H1 (cell line): ENCODE data around the gene CHPT1. TPM values are rescaled to one million over a fixed set of nuclear protein-coding genes. Genes with fewer than 3 reads are reported as not detected.

Source experiments
- CTCF ChIA-PET: fragments of 300-600 bp; sonication (Branson Sonifier 250); formaldehyde crosslinking; loops from one replicate; lab custom pipeline; 2021; ENCODE audit not compliant: partially characterized antibody; lab: Charles Lee
- POLR2A ChIA-PET: fragments of 300-600 bp; sonication (Branson Sonifier 250); formaldehyde crosslinking; loops from one replicate; lab custom pipeline; 2021; ENCODE audit warnings: inconsistent platforms; ENCODE audit not compliant: partially characterized antibody; lab: Charles Lee
- DNase-seq, 2 experiments: peaks; one replicate each; pipeline versions ENCODE4 v3.0.0 to v3.0.0-alpha.2; 2010 to 2022; ENCODE audit warnings: low spot score in 2 of 2, low read depth in 1 of 2, mixed read lengths in 1 of 2
- FAIRE-seq: peaks from 2 replicates; lab custom pipeline; 2011; peaks lifted over from hg19 to GRCh38; lab: Jason Lieb, UNC
- H2AFZ ChIP-seq: 2 replicates; pipeline ENCODE4 v1.8.1; 2012; ENCODE audit warnings: low read length, inconsistent platforms
- H2AK5ac ChIP-seq: 2 replicates; pipeline ENCODE4 v1.6.1; 2013; ENCODE audit warnings: low read depth, low read length
- H2BK120ac ChIP-seq: replicated peaks from 2 replicates; pipeline ENCODE3; 2013; ENCODE audit warnings: low read depth, low read length, inconsistent platforms
- H2BK12ac ChIP-seq: 2 replicates; pipeline ENCODE4 v1.6.1; 2013; ENCODE audit warnings: low read depth, low read length
- H2BK15ac ChIP-seq: 2 replicates; pipeline ENCODE4 v1.6.1; 2013; ENCODE audit warnings: low read length
- H2BK20ac ChIP-seq: 2 replicates; pipeline ENCODE4 v1.6.1; 2013; ENCODE audit warnings: low read length
- H2BK5ac ChIP-seq: 2 replicates; pipeline ENCODE4 v1.6.1; 2013; ENCODE audit warnings: low read depth, low read length
- H3K14ac ChIP-seq: 2 replicates; pipeline ENCODE4 v1.6.1; 2013; ENCODE audit warnings: inconsistent platforms; ENCODE audit not compliant: insufficient read length
- H3K18ac ChIP-seq: 2 replicates; pipeline ENCODE4 v1.6.1; 2013; ENCODE audit warnings: low read length; ENCODE audit errors: extremely low read depth
- H3K23ac ChIP-seq: 2 replicates; pipeline ENCODE4 v1.6.1; 2013; ENCODE audit warnings: inconsistent platforms; ENCODE audit not compliant: insufficient read length
- H3K23me2 ChIP-seq: 2 replicates; pipeline ENCODE4 v1.6.1; 2013; ENCODE audit warnings: low read depth, low read length
- H3K27ac ChIP-seq: 2 replicates; pipeline ENCODE4 v1.6.1; 2011; ENCODE audit warnings: low read depth, low read length, inconsistent platforms
- H3K27me3 ChIP-seq, 4 experiments: replicated peaks in 1 of 4; 1 replicate in 1 of 4; 2 replicates in 3 of 4; pipeline versions ENCODE4 v1.6.1 to v1.8.1; 2011 to 2013; ENCODE audit warnings: low read length in 3 of 4, mild to moderate bottlenecking in 3 of 4, inconsistent platforms in 2 of 4, mixed read lengths in 2 of 4, moderate library complexity in 1 of 4; ENCODE audit not compliant: control insufficient read depth in 3 of 4, insufficient read depth in 3 of 4; ENCODE audit errors: extremely low read depth in 1 of 4
- H3K36me3 ChIP-seq, 4 experiments: 2 replicates each; pipeline versions ENCODE4 v1.6.1 to v1.8.1; 2011 to 2013; ENCODE audit warnings: mild to moderate bottlenecking in 4 of 4, low read length in 3 of 4, moderate library complexity in 2 of 4, control low read depth in 1 of 4, inconsistent platforms in 1 of 4; ENCODE audit not compliant: insufficient read depth in 4 of 4, control insufficient read depth in 2 of 4
- H3K4ac ChIP-seq: replicated peaks from 2 replicates; pipeline ENCODE3; 2013; ENCODE audit warnings: low read length, low read depth, mixed read lengths, inconsistent platforms; ENCODE audit not compliant: insufficient read length
- H3K4me1 ChIP-seq, 4 experiments: replicated peaks in 1 of 4; 1 replicate in 1 of 4; 2 replicates in 3 of 4; pipeline versions ENCODE4 v1.6.1 to v1.8.1; 2011 to 2013; ENCODE audit warnings: low read length in 3 of 4, inconsistent platforms in 2 of 4, mixed read lengths in 1 of 4; ENCODE audit not compliant: insufficient read depth in 4 of 4, control insufficient read depth in 3 of 4
- H3K4me2 ChIP-seq, 2 experiments: 2 replicates each; pipeline versions ENCODE4 v1.6.1 to v1.8.1; 2011 to 2013; ENCODE audit warnings: low read depth in 2 of 2, low read length in 2 of 2, control low read depth in 1 of 2, inconsistent platforms in 1 of 2, mild to moderate bottlenecking in 1 of 2; ENCODE audit not compliant: insufficient read depth in 1 of 2
- H3K4me3 ChIP-seq, 4 experiments: fragments of 200-600, 300-600 bp in 1 of 4; sonication (generic), shearing (Covaris generic), sonication (Bioruptor Twin) in 1 of 4; 2 replicates each; pipeline versions ENCODE4 v1.5.1 to v1.8.1; 2011 to 2016; ENCODE audit warnings: low read length in 4 of 4, low read depth in 3 of 4, control low read depth in 2 of 4, inconsistent platforms in 2 of 4, mild to moderate bottlenecking in 2 of 4, mixed read lengths in 1 of 4, moderate library complexity in 1 of 4; ENCODE audit not compliant: insufficient read depth in 2 of 4; ENCODE audit errors: extremely low read depth in 1 of 4
- H3K56ac ChIP-seq: replicated peaks from 2 replicates; pipeline ENCODE3; 2013; ENCODE audit warnings: low read depth, mild to moderate bottlenecking, mixed read lengths, low read length, inconsistent platforms; ENCODE audit not compliant: insufficient read length
- H3K79me1 ChIP-seq: 2 replicates; pipeline ENCODE4 v1.6.1; 2013; ENCODE audit warnings: low read depth, low read length, control low read depth
- H3K79me2 ChIP-seq, 2 experiments: 2 replicates each; pipeline versions ENCODE4 v1.6.1 to v1.8.1; 2012 to 2013; ENCODE audit warnings: low read length in 2 of 2, mild to moderate bottlenecking in 2 of 2, inconsistent platforms in 1 of 2; ENCODE audit not compliant: insufficient read depth in 2 of 2, control insufficient read depth in 1 of 2
- H3K9ac ChIP-seq, 4 experiments: replicated peaks in 1 of 4; 1 replicate in 1 of 4; 2 replicates in 3 of 4; pipeline versions ENCODE4 v1.6.1 to v1.8.1; 2011 to 2013; ENCODE audit warnings: low read depth in 3 of 4, low read length in 3 of 4, control low read depth in 2 of 4, mild to moderate bottlenecking in 2 of 4, moderate library complexity in 2 of 4, inconsistent platforms in 1 of 4; ENCODE audit errors: extremely low read depth in 1 of 4
- H3K9me3 ChIP-seq, 2 experiments: 2 replicates each; pipeline versions ENCODE4 v1.6.1 to v1.8.1; 2012 to 2013; ENCODE audit warnings: mild to moderate bottlenecking in 2 of 2, moderate library complexity in 2 of 2, control low read depth in 1 of 2, inconsistent platforms in 1 of 2, low read depth in 1 of 2, low read length in 1 of 2, mixed read lengths in 1 of 2; ENCODE audit not compliant: insufficient read depth in 2 of 2
- H4K20me1 ChIP-seq, 2 experiments: replicated peaks in 1 of 2; 2 replicates each; pipeline versions ENCODE3 to v1.8.1; 2011 to 2013; ENCODE audit warnings: inconsistent platforms in 2 of 2, low read length in 2 of 2, mild to moderate bottlenecking in 1 of 2; ENCODE audit not compliant: insufficient read depth in 2 of 2, control insufficient read depth in 1 of 2
- H4K5ac ChIP-seq: 2 replicates; pipeline ENCODE4 v1.6.1; 2013; ENCODE audit warnings: low read length, low read depth, mixed read lengths, inconsistent platforms; ENCODE audit not compliant: insufficient read length
- H4K8ac ChIP-seq: 2 replicates; pipeline ENCODE4 v1.8.0; 2013; ENCODE audit warnings: mild to moderate bottlenecking, moderate library complexity, low read length, inconsistent platforms; ENCODE audit not compliant: insufficient read depth; ENCODE audit errors: extremely low read depth
- H4K91ac ChIP-seq: replicated peaks from 2 replicates; pipeline ENCODE3; 2013; ENCODE audit warnings: low read length, mixed read lengths, inconsistent platforms; ENCODE audit not compliant: insufficient read length
- BRCA1 ChIP-seq: IDR thresholded peaks from 2 replicates; pipeline ENCODE4 v1.6.1; 2012; ENCODE audit warnings: low read depth, low read length, improper control_type of control experiment
- E2F6 ChIP-seq: IDR thresholded peaks from 2 replicates; pipeline ENCODE4 v1.6.1; 2012; ENCODE audit warnings: inconsistent platforms
- EZH2 ChIP-seq: fragments of 200-600 bp; sonication (generic); IDR thresholded peaks from 2 replicates; pipeline ENCODE4 v1.7.1; 2012; ENCODE audit warnings: low read depth, mild to moderate bottlenecking, moderate library complexity, low read length, inconsistent platforms; ENCODE audit not compliant: severe bottlenecking
- JUND ChIP-seq: IDR thresholded peaks from 2 replicates; pipeline ENCODE4 v1.6.1; 2011; ENCODE audit warnings: mild to moderate bottlenecking, improper control_type of control experiment, low read length
- KDM5A ChIP-seq: fragments of 200-600 bp; IDR thresholded peaks from 2 replicates; pipeline ENCODE4 v1.7.1; 2012; ENCODE audit warnings: mild to moderate bottlenecking, low read length, inconsistent platforms, mixed read lengths
- NRF1 ChIP-seq: IDR thresholded peaks from 2 replicates; pipeline ENCODE4 v1.6.1; 2011; ENCODE audit warnings: mild to moderate bottlenecking, low read depth, low read length, improper control_type of control experiment
- POU5F1 ChIP-seq: IDR thresholded peaks from 2 replicates; pipeline ENCODE4 v1.6.1; 2011; ENCODE audit warnings: low read depth, mild to moderate bottlenecking, low read length, moderate library complexity
- TEAD4 ChIP-seq: IDR thresholded peaks from 2 replicates; pipeline ENCODE4 v1.6.1; 2012; ENCODE audit warnings: low read depth, low read length, inconsistent platforms, mixed read lengths
- WGBS, 2 experiments: shearing (Covaris generic) in 1 of 2; methylation state at CpG; one replicate each; pipeline versions ENCODE4 v1.1.6 to v1.1.7; 2013 to 2015; ENCODE audit warnings: low lambda C conversion rate in 2 of 2, mixed read lengths in 2 of 2, inconsistent platforms in 1 of 2, low coverage in 1 of 2, missing lambda C conversion rate in 1 of 2; ENCODE audit not compliant: insufficient replicate concordance in 2 of 2, insufficient coverage in 1 of 2, insufficient read length in 1 of 2; ENCODE audit errors: extremely low coverage in 1 of 2, missing lambda C conversion rate in 1 of 2; 5-methylcytosine and 5-hydroxymethylcytosine counted together
- polyA plus RNA-seq, 7 experiments: library from polyadenylated mRNA; depleted of rRNA in 3 of 7; stranded (reverse) in 5 of 7; unstranded in 2 of 7; fragments of >200 nt in 5 of 7; fragments of 200-250 nt in 2 of 7; gene quantifications; 1 replicate in 5 of 7; 2 replicates in 1 of 7; 4 replicates in 1 of 7; pipeline versions ENCODE4 v1.2.1 to v1.2.3, GENCODE V29; 2011 to 2013; ENCODE audit warnings: missing spikeins in 2 of 7, mixed read lengths in 2 of 7
- total RNA-seq: library from RNA; stranded (reverse); fragmentation: NEBNext Ultra II Directional; extraction: Animal tissue kit (Norgen Biotek cat#: 25700); gene quantifications from 2 replicates; pipeline ENCODE4 v1.2.1, GENCODE V29; 2021

Gene CHPT1
- total and polyA plus RNA-seq, 2 of the 8 experiments (the other 6 are each of a cell fraction or from before 2014, with no cell fraction given): 13.3 to 22.5 TPM

- no peak overlapping the region for H4K5ac ChIP-seq
- FAIRE-seq (no peak), DNase-seq (no peak)
- H3K9ac ChIP-seq: no peak overlapping the region
- no peak overlapping the region for H3K4me2 ChIP-seq
- no peaks in the 10 kb centered on the region for H3K4me1 ChIP-seq
- no peaks in the 10 kb centered on the region for H3K27me3 ChIP-seq
- TF ChIP-seq TEAD4 (no peak), JUND (no peak), KDM5A (no peak), EZH2 (no peak), E2F6 (no peak), BRCA1 (no peak), POU5F1 (no peak), NRF1 (no peak)
- no peak overlapping the region for H2BK120ac ChIP-seq
- H2AFZ ChIP-seq: no peak overlapping the region
- H3K9me3 ChIP-seq: no peaks in the 10 kb centered on the region
- no peak overlapping the region for H3K4ac ChIP-seq
- no peaks in the 10 kb centered on the region; the same call in 1 of the 2 replicates for H3K79me1 ChIP-seq
- no peak overlapping the region for H3K56ac ChIP-seq
- H2BK20ac ChIP-seq: no peak overlapping the region
- H2BK12ac ChIP-seq: no peak overlapping the region
- H3K27ac ChIP-seq: no peak overlapping the region
- H3K23ac ChIP-seq: no peak overlapping the region
- H3K4me3 ChIP-seq: no peak overlapping the region
- H2AK5ac ChIP-seq: no peak overlapping the region
- ChIA-PET POLR2A (interaction anchor here (1.1 kb wide), 1 partner anchor 12 kb away, joined by 3 read pairs; no protein-coding TSS in a partner anchor), CTCF (interaction anchor here (1.1 kb wide), 2 partner anchors 9 to 77 kb away, joined by 4 read pairs; no protein-coding TSS in a partner anchor)
- H3K36me3 ChIP-seq: peaks cover 7 to 61% (median 26%) of the 10 kb centered on the region in 4 experiments; a peak in 7 of 8 replicates
- H3K23me2 ChIP-seq: no peaks in the 10 kb centered on the region
- no peak overlapping the region for H3K14ac ChIP-seq
- H2BK5ac ChIP-seq: no peak overlapping the region
- no peaks in the 10 kb centered on the region for H3K79me2 ChIP-seq
- 85% methylated on average over 5 of the region's 5 CpGs; no CpG with 5 or more reads in 1 of the 2 experiments for WGBS, 2 experiments
- no peak overlapping the region for H2BK15ac ChIP-seq
- H4K91ac ChIP-seq: no peak overlapping the region
- no peak overlapping the region for H3K18ac ChIP-seq
- H4K8ac ChIP-seq: no peak overlapping the region
- peaks cover 0 to 2% of the 10 kb centered on the region in 2 experiments for H4K20me1 ChIP-seq
Observed at GRCh38 chr12:101764051-101764792, 66.8 kb downstream of the CHPT1 start.
